CD4-positive, alpha-beta T cell (primary cell): ENCODE results near the gene CD9. TPM values are rescaled to one million over a fixed set of nuclear protein-coding genes. Genes with fewer than 3 reads are reported as not detected.

Source experiments
- ATAC-seq: fragments of 200-7000 bp; cut with Tn5 transposase; one replicate; pipeline ENCODE4 v1.10.0; 2022; ENCODE audit warnings: mild to moderate bottlenecking; ENCODE audit not compliant: poor library complexity
- CTCF ChIA-PET: fragments of 350-600 bp; sonication (Branson Sonifier 250); formaldehyde crosslinking; loops from one replicate; lab custom pipeline; 2021; ENCODE audit warnings: antibody characterized with exemption, inconsistent platforms; lab: Charles Lee
- POLR2A ChIA-PET: fragments of 350-600 bp; sonication (Branson Sonifier 250); formaldehyde crosslinking; loops from one replicate; lab custom pipeline; 2021; ENCODE audit warnings: antibody characterized with exemption, inconsistent platforms; lab: Charles Lee
- DNase-seq, 14 experiments: peaks; one replicate each; pipeline ENCODE4 v3.0.0-alpha.2; 2013 to 2020; ENCODE audit warnings: mixed read lengths in 2 of 14
- H3K27ac ChIP-seq, 2 donors: one replicate each; pipeline versions ENCODE4 v1.5.1 to v1.7.0; 2013; ENCODE audit warnings: low read length in 2 of 2, low read depth in 1 of 2, mild to moderate bottlenecking in 1 of 2
- H3K27me3 ChIP-seq, 2 experiments: 1 replicate in 1 of 2; 2 replicates in 1 of 2; pipeline versions ENCODE4 v1.6.1 to v1.7.0; 2013; ENCODE audit warnings: low read length in 2 of 2, control low read depth in 1 of 2, mild to moderate bottlenecking in 1 of 2, moderate library complexity in 1 of 2; ENCODE audit not compliant: insufficient read depth in 2 of 2, control insufficient read depth in 1 of 2
- H3K36me3 ChIP-seq: one replicate; pipeline ENCODE4 v1.6.1; 2013; ENCODE audit warnings: low read length, control low read depth; ENCODE audit not compliant: insufficient read depth
- H3K4me1 ChIP-seq: one replicate; pipeline ENCODE4 v1.6.1; 2013; ENCODE audit warnings: low read length, control low read depth; ENCODE audit not compliant: insufficient read depth
- H3K4me3 ChIP-seq: one replicate; pipeline ENCODE4 v1.5.1; 2013; ENCODE audit warnings: mild to moderate bottlenecking, low read length, moderate library complexity
- H3K9me3 ChIP-seq, 2 experiments: 1 replicate in 1 of 2; 2 replicates in 1 of 2; pipeline versions ENCODE4 v1.6.1 to v1.7.0; 2013; ENCODE audit warnings: low read length in 2 of 2, mild to moderate bottlenecking in 2 of 2, control low read depth in 1 of 2, moderate library complexity in 1 of 2; ENCODE audit not compliant: control insufficient read depth in 1 of 2, insufficient read depth in 1 of 2
- H3K27ac Mint-ChIP-seq: one replicate; pipeline ENCODE4 v1.8.0; 2020; ENCODE audit warnings: mixed read lengths
- H3K27me3 Mint-ChIP-seq: one replicate; pipeline ENCODE4 v1.8.0; 2021; ENCODE audit warnings: mixed read lengths
- H3K36me3 Mint-ChIP-seq: one replicate; pipeline ENCODE4 v1.8.0; 2021; ENCODE audit warnings: low read depth, mixed read lengths
- H3K4me1 Mint-ChIP-seq: one replicate; pipeline ENCODE4 v1.8.0; 2021; ENCODE audit warnings: low read depth, mixed read lengths
- H3K4me3 Mint-ChIP-seq: one replicate; pipeline ENCODE4 v1.8.0; 2020; ENCODE audit warnings: mild to moderate bottlenecking, mixed read lengths
- H3K9me3 Mint-ChIP-seq: one replicate; pipeline ENCODE4 v1.8.0; 2020; ENCODE audit warnings: mixed read lengths
- CTCF ChIP-seq: fragments of 200-600 bp; IDR thresholded peaks from one replicate; pipeline ENCODE4 v1.8.0; 2022; ENCODE audit warnings: antibody characterized with exemption, mild to moderate bottlenecking
- intact Hi-C, 2 experiments: fragments of 100-400 bp; cut with DNase I in 1 of 2; cut with micrococcal nuclease in 1 of 2; formaldehyde crosslinking; loops; one replicate each; pipeline versions ENCODE4 v1.15.1 to v1.9.0; 2023 to 2025; cut with DNase I, micrococcal nuclease
- total RNA-seq, 174 experiments: library from RNA in 2 of 174; stranded (reverse) in 2 of 174; gene quantifications; one replicate each; pipeline ENCODE4 v1.2.3 and lab custom pipeline; 2021 to 2026

The CD9 gene
- total RNA-seq, 2 experiments from 2014 or later, result 0.36 to 0.66 TPM

- H3K27me3 Mint-ChIP-seq, result no peaks in the 10 kb centered on the region
- no peaks in the 10 kb centered on the region for H3K27me3 ChIP-seq
- no peak for TF ChIP-seq CTCF
- H3K36me3 Mint-ChIP-seq, result no peaks in the 10 kb centered on the region
- DNase-seq (peak in 2 of 14 experiments; percentile 44 to 66), ATAC-seq (no peak)
- no peaks in the 10 kb centered on the region for H3K36me3 ChIP-seq
- no peak overlapping the region for H3K27ac ChIP-seq
- peaks cover 43% of the 10 kb centered on the region for H3K4me1 Mint-ChIP-seq
- intact Hi-C loops, result loop anchor here (5.0 kb wide), 2 partner anchors 32 to 48 kb away; no protein-coding TSS in a partner anchor
- POLR2A ChIA-PET, result interaction anchor here (0.6 to 1.1 kb wide), 4 partner anchors 15 to 310 kb away, joined by 3 to 5 read pairs (median 4); no protein-coding TSS in a partner anchor
- no peak overlapping the region for H3K4me3 Mint-ChIP-seq
- peak overlapping the region; percentile 90 for H3K27ac Mint-ChIP-seq
- H3K4me1 ChIP-seq, result peaks cover 36% of the 10 kb centered on the region
- H3K9me3 Mint-ChIP-seq, result no peaks in the 10 kb centered on the region
- no peaks in the 10 kb centered on the region for H3K9me3 ChIP-seq
- H3K4me3 ChIP-seq, result no peak overlapping the region
- CTCF ChIA-PET, result interaction anchor here (0.7 to 1.1 kb wide), 2 partner anchors 14 to 34 kb away, joined by 3 read pairs; no protein-coding TSS in a partner anchor
These were observed 29.3 kb downstream of the CD9 start for GRCh38 chr12:6229224-6230218.

GRCh38 chr12:6230321-6231110 lies 30.3 kb downstream of the CD9 start:
- intact Hi-C loops, result loop anchor here (1.0 to 5.0 kb wide), 3 partner anchors 33 to 48 kb away; no protein-coding TSS in a partner anchor
- H3K4me3 ChIP-seq, result no peak overlapping the region

More at GRCh38 chr12:6230321-6231110, 30.3 kb downstream of the CD9 start:
- Mint-ChIP-seq H3K36me3 (no peaks in the 10 kb centered on the region), H3K27me3 (no peaks in the 10 kb centered on the region), H3K4me3 (peak overlapping the region; percentile 39), H3K9me3 (no peaks in the 10 kb centered on the region), H3K27ac (peak overlapping the region; percentile 90), H3K4me1 (peaks cover 43% of the 10 kb centered on the region)
- Histone ChIP-seq H3K9me3 (no peaks in the 10 kb centered on the region), H3K36me3 (no peaks in the 10 kb centered on the region), H3K27ac (peak overlapping the region in 1 of 2 donors; percentile 59), H3K4me1 (peaks cover 36% of the 10 kb centered on the region), H3K27me3 (no peaks in the 10 kb centered on the region)
- no peak for TF ChIP-seq CTCF
- DNase-seq (peak; percentile 45 to 90 (median 65)), ATAC-seq (peak; percentile 97)
- ChIA-PET POLR2A (interaction anchor here (0.7 to 1.5 kb wide), 6 partner anchors 14 to 240 kb away, joined by 3 to 5 read pairs (median 4); partner anchors contain the start of genes CD9 and VAMP1), CTCF (interaction anchor here (0.7 to 1.0 kb wide), 3 partner anchors 15 to 48 kb away, joined by 3 read pairs; no protein-coding TSS in a partner anchor)
